ENCODE measurements around the gene ALB.

The ALB gene

DNA sequence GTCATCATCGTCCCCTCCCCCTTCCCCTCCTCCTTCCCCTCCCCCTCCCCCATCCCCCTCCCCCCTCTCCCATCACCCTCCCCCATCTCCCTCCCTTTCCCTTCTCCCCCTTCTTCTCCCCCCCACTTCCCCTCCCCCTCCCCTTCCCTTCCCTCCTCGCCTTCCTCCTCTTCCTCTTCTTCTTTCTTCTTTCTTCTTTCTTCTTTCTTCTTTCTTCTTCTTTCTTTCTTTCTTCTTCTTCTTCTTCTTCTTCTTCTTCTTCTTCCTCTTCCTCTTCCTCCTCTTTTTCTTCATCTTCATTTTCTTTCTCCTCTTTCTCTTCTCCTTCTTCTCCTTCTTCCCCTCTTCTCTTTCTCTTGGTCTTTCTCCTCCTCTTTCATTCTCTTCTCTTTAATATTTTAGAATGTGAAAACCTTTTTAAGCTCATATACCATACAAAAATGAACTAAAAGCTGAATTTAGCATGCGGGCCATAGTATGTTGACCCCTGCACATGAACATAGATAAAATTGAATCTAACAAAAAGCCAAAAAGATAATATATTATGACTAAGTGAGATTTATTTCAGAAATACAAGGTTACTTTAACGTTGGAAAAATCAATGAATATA, 56.9 kb downstream of the ALB start:
- H3K4me1 ChIP-seq: no peaks in the 10 kb centered on the region
- H3K27me3 ChIP-seq: no peaks in the 10 kb centered on the region
- no peak overlapping the region for H3K4me3 ChIP-seq (ENCODE audit: low read depth, low read length)
- H3K36me3 ChIP-seq: no peaks in the 10 kb centered on the region
- no peak for DNase-seq
- TF ChIP-seq, protein P1, sequence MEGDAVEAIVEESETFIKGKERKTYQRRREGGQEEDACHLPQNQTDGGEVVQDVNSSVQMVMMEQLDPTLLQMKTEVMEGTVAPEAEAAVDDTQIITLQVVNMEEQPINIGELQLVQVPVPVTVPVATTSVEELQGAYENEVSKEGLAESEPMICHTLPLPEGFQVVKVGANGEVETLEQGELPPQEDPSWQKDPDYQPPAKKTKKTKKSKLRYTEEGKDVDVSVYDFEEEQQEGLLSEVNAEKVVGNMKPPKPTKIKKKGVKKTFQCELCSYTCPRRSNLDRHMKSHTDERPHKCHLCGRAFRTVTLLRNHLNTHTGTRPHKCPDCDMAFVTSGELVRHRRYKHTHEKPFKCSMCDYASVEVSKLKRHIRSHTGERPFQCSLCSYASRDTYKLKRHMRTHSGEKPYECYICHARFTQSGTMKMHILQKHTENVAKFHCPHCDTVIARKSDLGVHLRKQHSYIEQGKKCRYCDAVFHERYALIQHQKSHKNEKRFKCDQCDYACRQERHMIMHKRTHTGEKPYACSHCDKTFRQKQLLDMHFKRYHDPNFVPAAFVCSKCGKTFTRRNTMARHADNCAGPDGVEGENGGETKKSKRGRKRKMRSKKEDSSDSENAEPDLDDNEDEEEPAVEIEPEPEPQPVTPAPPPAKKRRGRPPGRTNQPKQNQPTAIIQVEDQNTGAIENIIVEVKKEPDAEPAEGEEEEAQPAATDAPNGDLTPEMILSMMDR (IDR thresholded peaks at IDR 0.05; ENCODE audit: low read depth, low read length): no peak
- no peaks in the 10 kb centered on the region for H3K9me3 ChIP-seq

GRCh38 chr4:73468170-73468569, 64.1 kb downstream of the ALB start:
- Histone ChIP-seq H3K4me3 (ENCODE audit: low read depth, low read length) (no peak overlapping the region), H3K27me3 (no peaks in the 10 kb centered on the region), H3K36me3 (no peaks in the 10 kb centered on the region), H3K4me1 (no peaks in the 10 kb centered on the region), H3K9me3 (no peaks in the 10 kb centered on the region)
- no peak for DNase-seq
- TF ChIP-seq, protein P1 (IDR thresholded peaks at IDR 0.05; ENCODE audit: low read depth, low read length): no peak

GRCh38 chr4:73470728-73471127, 66.6 kb downstream of the ALB start:
- Histone ChIP-seq H3K4me1 (no peaks in the 10 kb centered on the region), H3K9me3 (no peaks in the 10 kb centered on the region), H3K36me3 (no peaks in the 10 kb centered on the region), H3K4me3 (ENCODE audit: low read depth, low read length) (no peak overlapping the region), H3K27me3 (no peaks in the 10 kb centered on the region)
- TF ChIP-seq, protein P1 (IDR thresholded peaks at IDR 0.05; ENCODE audit: low read depth, low read length): no peak
- DNase-seq: no peak
